Measurements from ENCODE around the gene DDX39A.
"Not testable (repeated sequence)": the region's sequence is repeated elsewhere in the genome, so short reads cannot be mapped to it uniquely, and the experiment has no call there.

DNA sequence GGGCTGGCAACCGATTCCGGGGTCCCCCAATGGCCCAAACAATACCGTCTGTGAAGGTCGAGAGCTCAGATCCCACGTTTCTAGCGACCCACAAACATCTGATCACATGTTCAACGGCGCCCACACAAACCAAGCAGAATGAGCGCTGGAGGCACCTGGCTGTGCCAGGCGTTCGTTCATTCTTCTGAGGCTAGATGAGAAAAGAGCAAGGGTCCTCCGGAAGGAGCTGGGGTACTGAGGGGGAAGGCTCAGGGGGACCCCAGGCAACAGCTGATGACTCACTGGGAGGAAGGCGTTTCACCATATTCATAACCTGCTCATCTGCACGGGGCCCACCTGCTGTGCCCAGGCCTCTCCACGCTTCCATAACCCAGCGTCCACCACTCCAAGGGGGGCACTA is 22.0 kb downstream of the DDX39A start:
- TF ChIP-seq POLR2A (IDR thresholded peaks at IDR 0.05), result not testable (repeated sequence)
- TF ChIP-seq, protein P1, sequence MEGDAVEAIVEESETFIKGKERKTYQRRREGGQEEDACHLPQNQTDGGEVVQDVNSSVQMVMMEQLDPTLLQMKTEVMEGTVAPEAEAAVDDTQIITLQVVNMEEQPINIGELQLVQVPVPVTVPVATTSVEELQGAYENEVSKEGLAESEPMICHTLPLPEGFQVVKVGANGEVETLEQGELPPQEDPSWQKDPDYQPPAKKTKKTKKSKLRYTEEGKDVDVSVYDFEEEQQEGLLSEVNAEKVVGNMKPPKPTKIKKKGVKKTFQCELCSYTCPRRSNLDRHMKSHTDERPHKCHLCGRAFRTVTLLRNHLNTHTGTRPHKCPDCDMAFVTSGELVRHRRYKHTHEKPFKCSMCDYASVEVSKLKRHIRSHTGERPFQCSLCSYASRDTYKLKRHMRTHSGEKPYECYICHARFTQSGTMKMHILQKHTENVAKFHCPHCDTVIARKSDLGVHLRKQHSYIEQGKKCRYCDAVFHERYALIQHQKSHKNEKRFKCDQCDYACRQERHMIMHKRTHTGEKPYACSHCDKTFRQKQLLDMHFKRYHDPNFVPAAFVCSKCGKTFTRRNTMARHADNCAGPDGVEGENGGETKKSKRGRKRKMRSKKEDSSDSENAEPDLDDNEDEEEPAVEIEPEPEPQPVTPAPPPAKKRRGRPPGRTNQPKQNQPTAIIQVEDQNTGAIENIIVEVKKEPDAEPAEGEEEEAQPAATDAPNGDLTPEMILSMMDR (IDR thresholded peaks at IDR 0.05), result not testable (repeated sequence)
